PFSK-1 (cell line): ENCODE results near the gene IFIT1. TPM values are rescaled to one million over a fixed set of nuclear protein-coding genes. Genes with fewer than 3 reads are reported as not detected.

Experiments used
- FOXP2 ChIP-seq: optimal IDR thresholded peaks from 2 replicates; pipeline ENCODE3; 2011; ENCODE audit warnings: borderline replicate concordance, control low read depth, inconsistent platforms; ENCODE audit not compliant: insufficient read depth; ENCODE audit errors: extremely low read length, extremely low read depth
- POLR2AphosphoS5 ChIP-seq: IDR thresholded peaks from 2 replicates; pipeline ENCODE4 v1.6.1; 2012; ENCODE audit warnings: low read depth, mild to moderate bottlenecking, control low read depth, low read length, moderate library complexity
- SIN3A ChIP-seq: IDR thresholded peaks from 2 replicates; pipeline ENCODE4 v1.6.1; 2012; ENCODE audit warnings: mild to moderate bottlenecking, low read length, moderate library complexity, borderline replicate concordance; ENCODE audit not compliant: insufficient read depth
- TAF1 ChIP-seq: IDR thresholded peaks from 2 replicates; pipeline ENCODE4 v1.6.1; 2012; ENCODE audit warnings: low read length, control low read depth, borderline replicate concordance; ENCODE audit not compliant: insufficient read depth
- polyA plus RNA-seq: library from polyadenylated mRNA; unstranded; fragments of >200 nt; gene quantifications from one replicate; pipeline ENCODE4 v1.2.1, GENCODE V29; 2012; ENCODE audit warnings: low read depth, missing spikeins; ENCODE audit not compliant: insufficient read length
- TF ChIP-seq, protein P1 (sequence below), 2 experiments: IDR thresholded peaks; 2 replicates each; pipeline versions ENCODE4 v1.6.1 to v1.8.0; 2011 to 2012; ENCODE audit warnings: low read depth in 2 of 2, low read length in 2 of 2, control low read depth in 1 of 2, inconsistent platforms in 1 of 2, mild to moderate bottlenecking in 1 of 2, moderate library complexity in 1 of 2; ENCODE audit not compliant: insufficient read depth in 1 of 2

Gene IFIT1, protein sequence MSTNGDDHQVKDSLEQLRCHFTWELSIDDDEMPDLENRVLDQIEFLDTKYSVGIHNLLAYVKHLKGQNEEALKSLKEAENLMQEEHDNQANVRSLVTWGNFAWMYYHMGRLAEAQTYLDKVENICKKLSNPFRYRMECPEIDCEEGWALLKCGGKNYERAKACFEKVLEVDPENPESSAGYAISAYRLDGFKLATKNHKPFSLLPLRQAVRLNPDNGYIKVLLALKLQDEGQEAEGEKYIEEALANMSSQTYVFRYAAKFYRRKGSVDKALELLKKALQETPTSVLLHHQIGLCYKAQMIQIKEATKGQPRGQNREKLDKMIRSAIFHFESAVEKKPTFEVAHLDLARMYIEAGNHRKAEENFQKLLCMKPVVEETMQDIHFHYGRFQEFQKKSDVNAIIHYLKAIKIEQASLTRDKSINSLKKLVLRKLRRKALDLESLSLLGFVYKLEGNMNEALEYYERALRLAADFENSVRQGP
- 0.24 TPM for polyA plus RNA-seq

GRCh38 chr10:89391907-89392756 lies at the start of gene IFIT1:
Gene IFIT1, plus strand, starts transcription at chr10:89392623. Its CDS starts 90 bp downstream, at chr10:89392713.
- TF ChIP-seq, protein P1, sequence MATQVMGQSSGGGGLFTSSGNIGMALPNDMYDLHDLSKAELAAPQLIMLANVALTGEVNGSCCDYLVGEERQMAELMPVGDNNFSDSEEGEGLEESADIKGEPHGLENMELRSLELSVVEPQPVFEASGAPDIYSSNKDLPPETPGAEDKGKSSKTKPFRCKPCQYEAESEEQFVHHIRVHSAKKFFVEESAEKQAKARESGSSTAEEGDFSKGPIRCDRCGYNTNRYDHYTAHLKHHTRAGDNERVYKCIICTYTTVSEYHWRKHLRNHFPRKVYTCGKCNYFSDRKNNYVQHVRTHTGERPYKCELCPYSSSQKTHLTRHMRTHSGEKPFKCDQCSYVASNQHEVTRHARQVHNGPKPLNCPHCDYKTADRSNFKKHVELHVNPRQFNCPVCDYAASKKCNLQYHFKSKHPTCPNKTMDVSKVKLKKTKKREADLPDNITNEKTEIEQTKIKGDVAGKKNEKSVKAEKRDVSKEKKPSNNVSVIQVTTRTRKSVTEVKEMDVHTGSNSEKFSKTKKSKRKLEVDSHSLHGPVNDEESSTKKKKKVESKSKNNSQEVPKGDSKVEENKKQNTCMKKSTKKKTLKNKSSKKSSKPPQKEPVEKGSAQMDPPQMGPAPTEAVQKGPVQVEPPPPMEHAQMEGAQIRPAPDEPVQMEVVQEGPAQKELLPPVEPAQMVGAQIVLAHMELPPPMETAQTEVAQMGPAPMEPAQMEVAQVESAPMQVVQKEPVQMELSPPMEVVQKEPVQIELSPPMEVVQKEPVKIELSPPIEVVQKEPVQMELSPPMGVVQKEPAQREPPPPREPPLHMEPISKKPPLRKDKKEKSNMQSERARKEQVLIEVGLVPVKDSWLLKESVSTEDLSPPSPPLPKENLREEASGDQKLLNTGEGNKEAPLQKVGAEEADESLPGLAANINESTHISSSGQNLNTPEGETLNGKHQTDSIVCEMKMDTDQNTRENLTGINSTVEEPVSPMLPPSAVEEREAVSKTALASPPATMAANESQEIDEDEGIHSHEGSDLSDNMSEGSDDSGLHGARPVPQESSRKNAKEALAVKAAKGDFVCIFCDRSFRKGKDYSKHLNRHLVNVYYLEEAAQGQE (IDR thresholded peaks at IDR 0.05; ENCODE audit: insufficient read depth in 1 of 2, low read depth in 2 of 2, low read length in 2 of 2) = no peak
- TF ChIP-seq SIN3A = 0 out of 2 replicates have a peak, but pooled peaks have one; percentile 9

GRCh38 chr10:89343089-89343767 lies 49.2 kb upstream of the IFIT1 start:
- TF ChIP-seq TAF1 = no peak
- no peak for TF ChIP-seq SIN3A
- no peak for TF ChIP-seq POLR2AphosphoS5
- TF ChIP-seq, protein P1 (IDR thresholded peaks at IDR 0.05; ENCODE audit: insufficient read depth in 1 of 2, low read depth in 2 of 2, low read length in 2 of 2) = no peak

DNA sequence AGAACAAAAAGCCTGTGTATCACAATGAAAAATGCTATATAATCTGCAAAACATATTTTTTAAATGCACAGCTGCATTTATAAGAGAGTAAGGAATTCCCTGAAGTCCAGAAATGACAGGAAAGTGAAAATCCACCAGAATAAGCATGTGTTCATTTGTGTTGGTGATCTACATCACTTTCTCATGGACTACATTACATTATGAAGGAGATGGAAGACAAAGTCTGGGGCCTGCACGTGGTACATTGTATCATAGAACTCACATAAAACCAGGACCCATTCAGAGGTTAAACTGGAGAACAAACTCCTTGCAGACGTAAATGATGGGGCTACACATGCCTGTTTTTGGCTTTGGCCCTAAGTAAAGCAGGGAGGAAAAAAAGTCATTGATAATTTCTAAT lies 48.3 kb upstream of the IFIT1 start:
- TF ChIP-seq TAF1 = no peak
- TF ChIP-seq POLR2AphosphoS5 = no peak
- TF ChIP-seq FOXP2 = no peak
- no peak for TF ChIP-seq SIN3A
- TF ChIP-seq, protein P1 (IDR thresholded peaks at IDR 0.05; ENCODE audit: insufficient read depth in 1 of 2, low read depth in 2 of 2, low read length in 2 of 2) = no peak

DNA sequence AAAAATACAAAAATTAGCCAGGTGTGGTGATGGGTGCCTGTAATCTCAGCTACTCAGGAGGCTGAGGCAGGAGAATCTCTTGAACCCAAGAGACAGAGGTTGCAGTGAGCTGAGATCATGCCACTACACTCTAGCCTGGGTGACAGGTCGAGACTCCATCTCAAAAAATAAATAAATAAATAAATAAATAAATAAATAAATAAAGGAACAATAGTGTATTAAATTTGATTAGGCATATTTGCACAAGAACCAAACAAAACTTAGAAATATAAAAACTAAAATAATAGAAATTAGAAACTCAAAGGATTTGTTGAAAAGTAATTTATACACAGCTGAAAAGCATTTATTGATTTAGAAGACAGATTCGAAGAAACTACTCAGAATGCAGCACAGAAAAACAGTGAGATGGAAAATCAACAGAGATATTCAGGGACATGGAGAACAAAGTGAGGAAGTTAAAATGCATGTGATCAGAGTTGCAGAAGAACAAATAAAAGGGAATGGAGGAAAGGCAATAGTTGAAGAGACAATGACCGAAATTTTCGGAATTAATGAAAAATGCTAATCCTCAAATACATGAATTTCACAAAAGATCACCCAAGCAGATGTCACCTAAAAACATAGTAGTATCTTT lies 46.9 kb upstream of the IFIT1 start:
- no peak for TF ChIP-seq TAF1
- TF ChIP-seq, protein P1 (IDR thresholded peaks at IDR 0.05; ENCODE audit: insufficient read depth in 1 of 2, low read depth in 2 of 2, low read length in 2 of 2) = no peak
- no peak for TF ChIP-seq SIN3A
- no peak for TF ChIP-seq FOXP2
- no peak for TF ChIP-seq POLR2AphosphoS5
